Bronchus fibroblast of lung (primary cell): Measurements from ENCODE around the gene BTBD10. TPM values are rescaled to one million over a fixed set of nuclear protein-coding genes. Genes with fewer than 3 reads are reported as not detected.

Experiments
- total RNA-seq: library from RNA; depleted of rRNA; stranded (reverse); fragments of >200 nt; gene quantifications from 2 replicates; pipeline ENCODE4 v1.2.3, GENCODE V29; 2015

Gene BTBD10
- 27.6 and 39.5 TPM in 2 replicates for total RNA-seq

GRCh38 chr11:13462901-13463778 lies at the start of gene BTBD10:
Gene BTBD10, minus strand, starts transcription at chr11:13463222. Its CDS starts 18,098 bp downstream, at chr11:13445124.

GRCh38 chr11:13495929-13496328 lies 32.9 kb upstream of the BTBD10 start, which contains the start of gene PTH:
Gene PTH, minus strand, starts transcription at chr11:13495997. Its CDS starts 3,142 bp downstream, at chr11:13492855.

Other genes starting within 250 kb of the BTBD10 start
- 9.4 and 11.3 TPM in 2 replicates for gene BMAL1, start 185.4 kb downstream of the BTBD10 start, total RNA-seq
- gene PTH, start 32.8 kb upstream of the BTBD10 start, total RNA-seq = not detected in 2 replicates
- gene FAR1, start 205.4 kb upstream of the BTBD10 start, total RNA-seq = 22.3 and 23.5 TPM in 2 replicates